HG03442 (cell line): Measurements from ENCODE around the gene C5orf52.

Source experiments
- ATAC-seq: cut with Tn5 transposase; IDR thresholded peaks from one replicate; pipeline ENCODE4 v1.9.1; 2021; ENCODE audit warnings: mild to moderate bottlenecking, moderate library complexity; ENCODE audit not compliant: unreplicated experiment

The C5orf52 gene

DNA sequence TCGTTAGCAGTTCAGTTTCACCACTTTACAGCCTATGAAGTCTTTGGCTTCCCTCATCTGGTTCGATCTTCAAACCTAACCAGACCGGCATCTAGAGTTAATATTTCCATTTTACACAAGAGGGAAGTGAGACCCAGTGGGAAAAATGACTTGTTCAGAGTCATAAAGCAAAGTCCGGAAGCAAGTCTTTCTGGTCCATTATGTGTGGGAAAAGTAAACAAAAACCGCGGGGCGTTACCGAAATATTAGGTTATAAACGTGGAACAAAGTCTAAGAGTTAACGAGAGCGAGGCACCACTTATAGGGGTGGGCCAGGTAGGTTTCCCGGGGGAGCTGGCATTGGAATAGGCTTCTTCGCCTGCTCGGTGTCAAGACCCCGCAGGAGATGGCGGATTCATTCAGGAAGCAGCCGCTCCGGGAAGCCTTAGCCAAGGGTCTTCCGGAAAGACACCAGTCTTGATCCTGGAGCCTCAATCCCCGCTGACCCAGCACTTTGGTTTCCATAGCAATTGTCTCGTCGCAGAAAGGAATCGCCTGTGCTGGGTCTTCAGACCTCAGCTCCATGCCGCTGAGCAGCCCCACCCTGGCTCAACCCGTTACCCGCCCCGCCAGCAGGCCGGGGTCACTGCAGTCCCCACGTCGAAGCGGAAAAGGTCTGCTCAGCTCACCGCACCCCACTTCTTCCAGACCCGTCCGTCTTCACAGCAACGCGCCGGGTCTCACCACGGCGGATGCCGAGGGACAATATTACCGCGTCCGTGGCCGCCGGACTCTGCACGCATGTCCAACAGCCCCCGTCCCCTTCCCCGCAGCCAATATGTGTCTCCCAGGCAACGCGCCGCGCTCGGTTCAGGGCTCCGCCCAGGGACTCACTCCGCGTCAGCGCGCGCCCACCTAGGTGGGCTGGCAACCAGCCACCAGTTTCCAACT is at the start of gene C5orf52:
Gene C5orf52 (plus strand): TSS at position 872 of the 930 bp plus-strand sequence. CDS start 82 bp downstream, outside the sequence.
- no peak for ATAC-seq

DNA sequence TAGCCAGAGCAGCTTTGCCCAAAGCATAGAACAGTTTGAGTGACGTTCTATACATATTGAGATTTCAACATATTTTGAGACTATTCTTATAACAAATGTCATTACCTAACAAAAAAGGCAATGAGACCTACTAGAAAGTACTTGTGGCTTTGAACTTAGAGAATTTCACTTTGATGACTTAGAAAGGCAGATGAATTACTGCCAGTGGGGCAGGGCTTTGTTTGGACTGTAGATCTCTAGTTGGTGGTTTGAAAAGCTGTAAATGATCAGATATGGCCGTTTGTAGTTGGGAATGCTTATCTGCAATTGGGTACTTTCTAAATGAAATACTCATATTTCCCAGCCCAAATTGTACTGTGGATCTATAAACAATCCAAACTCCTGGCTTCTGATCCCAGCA is 47.2 kb upstream of the C5orf52 start:
- ATAC-seq: no peak

GRCh38 chr5:157626831-157627230 is 44.5 kb upstream of the C5orf52 start:
- no peak for ATAC-seq

GRCh38 chr5:157630341-157630740 is 41.0 kb upstream of the C5orf52 start:
- ATAC-seq: no peak

- no peak for ATAC-seq
Measured at GRCh38 chr5:157640406-157641066, 30.8 kb upstream of the C5orf52 start.

DNA sequence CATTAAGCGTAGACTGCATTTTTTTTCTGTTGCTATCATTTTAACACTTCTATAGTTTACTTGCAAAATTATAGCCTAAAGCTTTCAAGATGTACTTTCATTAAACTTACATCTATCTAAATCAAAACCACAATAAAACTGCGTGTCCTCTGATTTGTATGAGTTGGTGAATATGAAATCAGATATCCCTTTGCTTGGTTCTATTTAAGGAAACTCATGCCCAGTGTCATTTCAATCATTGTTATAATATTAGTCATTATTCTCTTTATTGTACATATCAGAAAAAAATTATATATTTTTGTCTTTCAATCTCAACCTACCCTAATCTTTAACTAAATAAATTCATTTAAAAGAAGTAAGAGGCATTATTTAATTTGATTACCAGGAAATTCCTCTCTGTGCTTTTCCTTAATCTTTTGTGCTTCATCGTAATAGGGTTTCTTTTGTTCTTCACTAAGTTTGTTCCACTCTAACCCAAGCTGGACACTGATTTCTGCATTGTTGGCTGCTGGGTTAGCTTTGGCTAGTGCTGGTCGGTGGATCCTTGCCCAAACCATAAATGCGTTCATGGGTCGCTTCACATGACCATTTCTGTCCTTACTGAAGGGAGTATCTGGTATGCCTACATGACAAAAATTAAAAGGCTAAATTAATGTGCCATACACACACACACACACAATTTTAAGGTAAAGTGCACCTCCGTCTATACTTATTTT is 22.9 kb upstream of the C5orf52 start:
- no peak for ATAC-seq

DNA sequence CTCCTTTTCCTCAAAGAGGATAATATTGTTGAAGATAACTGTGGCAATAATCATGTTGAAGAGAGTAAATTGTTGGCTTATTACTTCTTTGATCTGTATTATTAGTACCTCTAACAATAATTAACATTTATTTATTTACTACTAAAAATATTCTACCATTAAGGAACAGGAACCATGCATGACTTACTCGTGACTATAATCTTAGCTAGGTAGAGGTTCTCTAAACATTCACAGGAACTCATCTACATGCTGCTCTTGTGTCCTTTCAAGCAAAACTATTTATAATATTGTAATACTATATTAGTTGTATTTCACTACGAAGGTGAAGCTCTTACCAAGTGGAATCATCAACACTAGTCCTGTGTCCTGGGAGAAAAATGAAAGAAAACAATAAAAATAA is 22.2 kb upstream of the C5orf52 start:
- no peak for ATAC-seq

DNA sequence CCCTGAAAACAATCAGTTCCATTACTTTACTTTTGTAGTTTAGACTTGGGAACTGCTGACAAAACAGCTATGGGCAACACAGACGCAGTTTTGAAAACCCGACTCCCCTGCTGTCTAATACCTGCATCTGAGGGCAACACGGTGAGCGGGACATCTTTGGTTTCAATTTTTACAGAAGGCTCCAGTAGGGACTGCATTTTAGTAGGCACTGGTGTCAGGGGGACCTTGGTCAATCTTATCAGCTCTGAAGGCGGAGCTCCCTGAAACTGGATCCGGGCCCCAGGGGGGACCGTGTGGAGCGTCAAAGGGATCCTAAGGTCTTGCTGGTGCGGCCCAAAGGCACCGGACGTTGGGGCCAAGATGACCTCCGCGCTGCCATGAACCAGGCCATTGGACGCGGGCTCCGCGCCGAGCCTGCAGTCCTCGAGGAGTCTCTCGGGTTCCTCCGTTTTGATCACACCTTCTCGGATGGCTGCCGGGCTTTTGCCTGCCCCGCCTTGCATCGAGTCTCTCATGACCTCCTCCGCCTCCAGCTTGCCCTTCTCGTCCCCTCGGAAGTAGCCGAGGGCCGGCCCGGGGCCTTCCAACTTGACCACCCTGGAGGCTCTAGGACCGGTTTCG is 20.2 kb upstream of the C5orf52 start:
- no peak for ATAC-seq

- ATAC-seq: peak; percentile 87
Measured at GRCh38 chr5:157651623-157652376, 19.5 kb upstream of the C5orf52 start.

- no peak for ATAC-seq
Measured at GRCh38 chr5:157652377-157652692, 19.0 kb upstream of the C5orf52 start, which contains the start of gene SOX30. Gene SOX30 (minus strand): TSS chr5:157652438. CDS start chr5:157652078, 360 bp downstream.

GRCh38 chr5:157657516-157657915 is 13.8 kb upstream of the C5orf52 start:
- no peak for ATAC-seq

DNA sequence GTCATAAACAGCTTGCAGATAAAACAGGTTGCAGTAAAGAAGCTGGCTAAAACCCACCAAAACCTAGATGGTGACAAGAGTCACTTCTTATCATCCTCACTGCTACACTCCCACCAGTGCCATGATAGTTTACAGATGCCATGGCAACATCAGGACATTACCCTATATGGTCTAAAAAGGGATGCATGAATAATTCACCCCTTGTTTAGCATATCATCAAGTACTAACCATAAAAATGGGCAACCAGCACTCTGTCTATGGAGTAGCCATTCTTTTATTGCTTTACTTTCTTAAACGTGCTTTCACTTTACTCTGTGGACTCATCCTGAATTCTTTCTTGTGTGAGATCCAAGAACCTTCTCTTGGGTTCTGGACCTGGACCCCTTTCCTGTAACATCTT is 12.4 kb upstream of the C5orf52 start:
- ATAC-seq: no peak

GRCh38 chr5:157659868-157660660 is 11.3 kb upstream of the C5orf52 start:
- no peak for ATAC-seq

DNA sequence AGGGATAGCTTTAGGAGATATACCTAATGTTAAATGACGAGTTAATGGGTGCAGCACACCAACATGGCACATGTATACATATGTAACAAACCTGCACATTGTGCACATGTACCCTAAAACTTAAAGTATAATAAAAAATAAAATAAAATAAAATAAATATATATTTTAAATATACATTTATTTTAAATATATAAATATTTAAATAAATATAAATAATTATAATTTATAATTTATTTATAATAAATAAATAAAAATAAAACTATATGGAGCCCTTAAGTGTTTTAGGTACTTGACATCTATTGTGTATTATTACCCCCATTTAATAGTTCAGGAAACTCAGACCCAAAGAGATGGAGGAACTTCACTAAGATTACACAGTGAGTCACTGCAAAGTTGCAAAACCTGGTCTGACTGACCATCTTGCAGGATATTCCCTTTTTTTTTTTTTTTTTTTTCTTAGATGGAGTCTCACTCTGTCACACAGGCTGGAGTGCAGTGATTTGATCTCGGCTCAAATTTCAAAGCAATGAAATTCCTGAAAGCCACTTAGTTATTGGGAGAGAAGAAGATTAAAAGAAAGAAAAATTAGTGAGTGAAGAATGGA is 5.8 kb upstream of the C5orf52 start:
- ATAC-seq: no peak

DNA sequence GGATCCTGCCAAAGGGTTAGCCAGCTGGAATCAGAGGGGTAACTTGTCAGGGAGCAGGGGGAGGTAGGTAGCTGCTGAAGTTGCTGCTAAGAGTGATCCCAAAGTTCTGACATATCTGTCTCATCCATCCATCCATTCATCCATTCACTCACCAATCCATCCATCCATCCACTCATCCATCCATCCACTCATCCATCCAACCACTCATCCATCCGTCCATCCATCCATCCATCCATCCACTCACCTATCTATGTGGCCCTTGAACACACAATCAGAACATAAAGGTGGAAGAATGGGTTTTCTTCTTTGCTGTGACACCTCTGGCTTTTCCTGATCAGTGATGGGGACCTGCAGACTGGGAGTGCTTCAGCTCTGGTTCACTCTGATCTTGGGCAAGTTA is 3.0 kb upstream of the C5orf52 start:
- no peak for ATAC-seq

- no peak for ATAC-seq
Measured at GRCh38 chr5:157669701-157670097, 1.6 kb upstream of the C5orf52 start.

DNA sequence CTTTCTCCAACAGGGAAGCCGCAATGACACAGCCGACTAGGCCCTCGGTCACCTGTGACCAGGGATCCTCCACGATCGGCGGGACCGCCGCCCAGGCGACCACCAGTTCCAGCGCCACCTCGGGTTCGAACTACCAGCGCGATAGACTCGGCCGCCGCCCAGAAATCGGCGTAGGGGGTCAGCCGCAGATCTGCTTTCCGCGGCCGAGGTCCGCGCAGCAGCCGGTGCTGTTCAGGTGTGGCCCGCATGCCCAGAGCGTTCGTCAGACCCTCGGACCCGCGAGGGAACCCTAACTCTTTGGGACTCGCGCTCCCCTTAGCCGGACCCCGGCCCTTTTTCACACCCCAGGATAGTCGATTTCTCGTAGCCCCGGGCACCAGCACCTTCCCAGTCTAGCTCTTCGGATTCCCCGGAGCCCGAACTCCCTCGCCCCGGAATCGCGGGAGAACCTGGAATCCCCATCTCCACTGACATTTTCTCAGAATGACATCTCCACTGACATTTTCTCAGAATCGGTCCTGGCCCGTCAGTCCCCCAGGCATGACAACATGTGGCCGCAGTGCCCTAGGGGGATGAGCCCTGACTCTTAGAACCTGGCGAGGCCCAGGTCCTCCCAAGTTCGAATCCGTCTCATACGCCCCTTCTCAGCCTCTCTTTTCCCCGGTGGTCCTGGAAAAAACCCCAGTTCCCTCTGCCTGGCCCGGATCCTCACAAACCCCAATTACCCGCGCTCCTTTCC is 428 bp downstream of the C5orf52 start:
- no peak for ATAC-seq

DNA sequence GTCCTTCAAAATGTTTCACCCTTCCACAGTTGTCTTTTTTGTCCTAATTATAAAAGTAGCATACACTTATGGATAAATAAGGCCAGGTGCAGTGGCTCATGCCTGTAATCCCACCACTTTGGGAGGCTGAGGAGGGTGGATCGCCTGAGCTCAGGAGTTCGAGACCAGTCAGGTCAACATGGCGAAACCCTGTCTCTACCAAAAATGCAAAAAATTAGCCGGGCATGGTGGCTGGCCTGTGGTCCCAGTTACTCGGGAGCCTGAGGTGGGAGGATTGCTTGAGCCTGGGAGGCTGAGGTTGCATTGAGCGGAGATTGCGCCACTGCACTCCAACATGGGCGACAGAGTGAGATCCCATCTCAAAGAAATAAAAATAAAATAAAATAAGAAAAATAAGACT is 1.6 kb downstream of the C5orf52 start:
- no peak for ATAC-seq
